Fibroblast of mammary gland (primary cell): ENCODE data around the gene IL15.
"Not testable (repeated sequence)": the region's sequence is repeated elsewhere in the genome, so short reads cannot be mapped to it uniquely, and the experiment has no call there.

Experiments used
- DNase-seq: peaks from one replicate; pipeline ENCODE4 v3.0.0-alpha.2; 2010; ENCODE audit warnings: low read depth
- H3K4me3 ChIP-seq: 2 replicates; pipeline ENCODE4 v1.5.1; 2011; ENCODE audit warnings: low read depth, mild to moderate bottlenecking, low read length, moderate library complexity; ENCODE audit not compliant: control insufficient read depth
- TF ChIP-seq, protein P1 (sequence below): conservative IDR thresholded peaks from 2 replicates; pipeline ENCODE4 v1.5.1; 2011; ENCODE audit warnings: low read depth, low read length, inconsistent platforms; ENCODE audit not compliant: control insufficient read depth, insufficient read depth

The IL15 gene, protein sequence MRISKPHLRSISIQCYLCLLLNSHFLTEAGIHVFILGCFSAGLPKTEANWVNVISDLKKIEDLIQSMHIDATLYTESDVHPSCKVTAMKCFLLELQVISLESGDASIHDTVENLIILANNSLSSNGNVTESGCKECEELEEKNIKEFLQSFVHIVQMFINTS

DNA sequence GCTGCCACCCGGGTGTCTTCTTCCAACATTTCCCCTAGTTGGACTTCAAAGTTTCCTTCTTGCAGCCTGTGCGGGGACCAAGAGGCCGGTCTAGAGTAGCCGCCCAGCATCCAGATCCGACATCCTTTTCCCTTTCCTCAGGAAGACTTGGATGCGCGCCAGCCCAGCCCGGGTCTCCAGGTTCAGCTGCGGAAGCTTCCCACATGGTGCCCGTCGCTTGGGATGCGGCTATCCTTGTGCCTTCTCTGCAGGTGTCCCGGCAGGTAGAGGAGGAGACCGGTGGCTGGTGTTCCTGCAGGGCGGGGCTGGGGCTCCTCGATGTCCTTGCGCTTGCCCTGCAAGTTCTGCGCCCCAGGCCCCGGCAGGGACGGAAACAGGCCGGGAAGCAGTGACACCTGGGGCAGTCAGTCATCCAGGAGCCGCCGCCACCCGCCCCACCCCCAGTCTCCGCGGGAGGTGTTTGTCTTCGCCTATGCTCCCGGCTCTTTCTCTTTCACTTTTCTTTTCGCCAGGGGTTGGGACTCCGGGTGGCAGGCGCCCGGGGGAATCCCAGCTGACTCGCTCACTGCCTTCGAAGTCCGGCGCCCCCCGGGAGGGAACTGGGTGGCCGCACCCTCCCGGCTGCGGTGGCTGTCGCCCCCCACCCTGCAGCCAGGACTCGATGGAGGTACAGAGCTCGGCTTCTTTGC is at the start of gene IL15:
IL15 (plus strand) TSS at position 502 of the 689 bp plus-strand sequence. CDS start 82,882 bp downstream, outside the sequence.
- H3K4me3 ChIP-seq = peak within 1 kb of the TSS; percentile 82
- DNase-seq = peak; percentile 41
- TF ChIP-seq, protein P1, sequence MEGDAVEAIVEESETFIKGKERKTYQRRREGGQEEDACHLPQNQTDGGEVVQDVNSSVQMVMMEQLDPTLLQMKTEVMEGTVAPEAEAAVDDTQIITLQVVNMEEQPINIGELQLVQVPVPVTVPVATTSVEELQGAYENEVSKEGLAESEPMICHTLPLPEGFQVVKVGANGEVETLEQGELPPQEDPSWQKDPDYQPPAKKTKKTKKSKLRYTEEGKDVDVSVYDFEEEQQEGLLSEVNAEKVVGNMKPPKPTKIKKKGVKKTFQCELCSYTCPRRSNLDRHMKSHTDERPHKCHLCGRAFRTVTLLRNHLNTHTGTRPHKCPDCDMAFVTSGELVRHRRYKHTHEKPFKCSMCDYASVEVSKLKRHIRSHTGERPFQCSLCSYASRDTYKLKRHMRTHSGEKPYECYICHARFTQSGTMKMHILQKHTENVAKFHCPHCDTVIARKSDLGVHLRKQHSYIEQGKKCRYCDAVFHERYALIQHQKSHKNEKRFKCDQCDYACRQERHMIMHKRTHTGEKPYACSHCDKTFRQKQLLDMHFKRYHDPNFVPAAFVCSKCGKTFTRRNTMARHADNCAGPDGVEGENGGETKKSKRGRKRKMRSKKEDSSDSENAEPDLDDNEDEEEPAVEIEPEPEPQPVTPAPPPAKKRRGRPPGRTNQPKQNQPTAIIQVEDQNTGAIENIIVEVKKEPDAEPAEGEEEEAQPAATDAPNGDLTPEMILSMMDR = no peak

DNA sequence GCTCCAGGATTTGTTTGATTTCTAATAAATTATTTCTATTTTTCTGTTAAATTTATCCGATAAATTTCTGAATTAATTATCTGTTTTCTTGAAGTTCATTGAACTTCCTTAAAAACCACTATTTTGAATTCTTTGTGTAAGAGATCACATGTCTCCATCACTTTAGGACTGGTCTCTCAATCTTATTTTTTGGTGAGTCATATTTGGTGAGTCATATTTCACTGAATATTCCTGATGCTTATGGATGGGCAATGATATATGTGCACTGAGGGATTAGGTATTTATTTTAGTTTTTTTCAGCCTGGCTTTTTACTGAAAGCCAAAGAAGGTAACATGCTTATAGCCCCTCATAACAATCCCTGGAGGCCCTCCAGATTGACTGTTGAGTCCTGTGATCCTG is 48.5 kb upstream of the IL15 start:
- TF ChIP-seq, protein P1 = no peak
- H3K4me3 ChIP-seq = no peak overlapping the region
- peak; percentile 52 for DNase-seq

DNA sequence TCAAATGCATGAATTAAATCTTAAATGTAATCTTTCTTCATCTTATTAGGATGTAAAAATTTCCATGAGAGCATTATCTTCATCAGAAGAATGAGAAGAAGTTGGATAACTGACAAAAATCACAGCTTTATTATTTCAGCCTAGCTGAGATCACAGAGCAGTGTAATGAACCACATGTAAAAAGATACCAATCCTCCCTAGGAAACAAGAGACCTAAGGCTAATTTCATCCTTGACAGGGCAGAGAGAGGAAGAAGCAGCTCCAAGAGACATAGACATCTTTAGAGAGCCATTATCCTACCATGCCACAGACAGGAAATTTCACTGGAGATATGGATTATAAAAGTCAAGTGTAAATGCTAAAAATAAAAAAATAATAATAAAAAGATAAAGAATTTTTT is 40.9 kb upstream of the IL15 start:
- DNase-seq = no peak
- TF ChIP-seq, protein P1 = no peak
- H3K4me3 ChIP-seq = no peak overlapping the region

DNA sequence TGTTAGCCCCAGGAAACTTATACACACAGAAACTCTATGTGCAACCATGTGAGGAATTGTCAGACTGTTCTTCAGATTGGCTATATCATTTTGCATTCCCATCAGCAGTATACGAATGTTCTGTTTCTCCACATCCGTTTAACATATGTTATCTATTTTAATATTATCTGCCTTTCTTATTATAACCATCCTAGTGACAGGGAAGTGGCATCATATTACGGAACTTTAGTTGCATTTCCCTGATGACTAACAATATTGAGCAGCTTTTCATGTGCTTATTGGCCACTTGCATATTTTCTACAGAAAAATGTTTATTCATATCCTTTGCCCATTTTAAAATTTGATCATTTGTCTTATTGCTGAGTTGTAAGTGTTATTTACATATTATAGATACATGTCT is 36.5 kb upstream of the IL15 start:
- TF ChIP-seq, protein P1 = no peak
- H3K4me3 ChIP-seq = no peak overlapping the region
- peak; percentile 39 for DNase-seq

DNA sequence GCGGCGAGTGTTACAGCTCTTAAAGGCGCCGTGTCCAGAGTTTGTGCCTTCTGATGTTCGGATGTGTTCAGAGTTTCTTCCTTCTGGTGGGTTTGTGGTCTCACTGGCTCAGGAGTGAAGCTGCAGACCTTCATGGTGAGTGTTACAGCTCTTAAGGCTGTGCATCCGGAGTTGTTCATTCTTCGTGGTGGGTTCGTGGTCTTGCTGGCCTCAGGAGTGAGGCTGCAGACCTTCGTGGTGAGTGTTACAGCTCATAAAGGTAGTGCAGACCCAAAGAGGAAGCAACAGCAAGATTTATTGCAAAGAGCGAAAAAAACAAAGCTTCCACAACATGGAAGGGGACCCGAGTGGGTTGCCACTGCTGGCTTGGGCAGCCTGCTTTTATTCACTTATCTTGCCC is 31.7 kb upstream of the IL15 start:
- H3K4me3 ChIP-seq, DNase-seq: not testable (repeated sequence)

DNA sequence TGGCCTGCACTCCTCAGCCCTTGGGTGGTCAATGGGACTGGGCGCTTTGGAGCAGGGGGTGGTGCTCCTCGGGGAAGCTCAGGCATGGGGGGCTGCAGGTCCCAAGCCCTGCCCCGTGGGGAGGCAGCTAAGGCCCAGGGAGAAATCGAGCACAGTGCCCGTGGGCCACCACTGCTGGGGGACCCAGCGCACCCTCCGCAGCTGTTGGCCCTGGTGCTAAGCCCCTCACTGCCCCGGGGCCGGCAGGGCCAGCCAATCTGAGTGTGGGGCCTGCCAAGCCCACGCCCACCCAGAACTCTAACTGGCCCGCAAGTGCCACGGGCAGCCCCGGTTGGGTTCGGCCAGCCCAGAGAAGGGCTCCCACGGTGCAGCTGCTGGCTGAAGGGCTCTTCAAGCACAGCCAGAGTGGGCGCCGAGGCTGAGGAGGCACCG is 30.9 kb upstream of the IL15 start:
- DNase-seq = no peak
- H3K4me3 ChIP-seq = no peak overlapping the region
- TF ChIP-seq, protein P1 = no peak

DNA sequence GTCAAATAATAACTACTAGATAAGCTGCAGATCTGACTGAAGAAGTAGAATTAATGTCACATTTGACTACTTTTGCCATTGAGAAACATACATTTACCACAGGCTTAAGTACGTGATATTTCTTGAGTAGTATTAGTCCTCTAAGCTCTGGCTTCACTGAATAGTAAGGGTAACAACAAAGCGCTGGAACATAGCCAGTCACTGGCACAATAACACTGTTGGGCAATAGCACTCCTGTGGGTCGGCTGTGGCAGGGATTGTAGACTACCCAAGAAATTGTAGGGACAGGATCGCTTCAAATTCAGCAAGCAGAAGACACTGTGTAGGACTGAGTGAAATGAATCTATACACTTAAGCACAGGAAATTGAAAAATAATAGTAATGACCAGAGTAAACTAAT is 27.1 kb upstream of the IL15 start:
- TF ChIP-seq, protein P1 = no peak
- no peak overlapping the region for H3K4me3 ChIP-seq
- DNase-seq = no peak
